H9 (cell line): ENCODE results near the gene SSX2IP. TPM values are rescaled to one million over a fixed set of nuclear protein-coding genes. Genes with fewer than 3 reads are reported as not detected.

Source experiments
- DNase-seq: peaks from one replicate; pipeline ENCODE4 v3.0.0-alpha.2; 2017
- H2AFZ ChIP-seq: one replicate; pipeline ENCODE4 v1.6.1; 2013; ENCODE audit warnings: mild to moderate bottlenecking, low read length, control low read depth, moderate library complexity
- H2AK5ac ChIP-seq: 2 replicates; pipeline ENCODE4 v1.6.1; 2013; ENCODE audit warnings: low read length, control low read depth, mixed read lengths; ENCODE audit not compliant: insufficient read length
- H2BK120ac ChIP-seq: one replicate; pipeline ENCODE4 v1.6.1; 2013; ENCODE audit warnings: low read depth, mild to moderate bottlenecking, low read length, control low read depth, inconsistent platforms; ENCODE audit not compliant: poor library complexity, severe bottlenecking
- H2BK12ac ChIP-seq: 2 replicates; pipeline ENCODE4 v1.6.1; 2013; ENCODE audit warnings: low read length, control low read depth, mixed read lengths, low read depth; ENCODE audit not compliant: insufficient read length
- H2BK15ac ChIP-seq: 2 replicates; pipeline ENCODE4 v1.6.1; 2013; ENCODE audit warnings: low read depth, low read length, control low read depth
- H2BK20ac ChIP-seq: one replicate; pipeline ENCODE4 v1.6.1; 2013; ENCODE audit warnings: low read depth, mild to moderate bottlenecking, low read length, control low read depth, inconsistent platforms; ENCODE audit not compliant: poor library complexity, severe bottlenecking
- H2BK5ac ChIP-seq: 2 replicates; pipeline ENCODE4 v1.6.1; 2013; ENCODE audit warnings: low read length, control low read depth, mixed read lengths; ENCODE audit not compliant: insufficient read length
- H3K14ac ChIP-seq: 2 replicates; pipeline ENCODE4 v1.6.1; 2013; ENCODE audit warnings: low read length, control low read depth; ENCODE audit not compliant: insufficient read depth
- H3K18ac ChIP-seq: 2 replicates; pipeline ENCODE4 v1.6.1; 2013; ENCODE audit warnings: low read depth, mild to moderate bottlenecking, mixed read lengths, low read length, control low read depth; ENCODE audit not compliant: insufficient read length
- H3K23ac ChIP-seq: 2 replicates; pipeline ENCODE4 v1.6.1; 2013; ENCODE audit warnings: low read length, control low read depth, mixed read lengths, low read depth; ENCODE audit not compliant: insufficient read length
- H3K23me2 ChIP-seq: 2 replicates; pipeline ENCODE4 v1.6.1; 2013; ENCODE audit warnings: low read depth, mild to moderate bottlenecking, mixed read lengths, low read length, control low read depth; ENCODE audit not compliant: insufficient read length, poor library complexity, severe bottlenecking
- H3K27ac ChIP-seq: 2 replicates; pipeline ENCODE4 v1.5.1; 2013; ENCODE audit warnings: low read length, control low read depth, mixed read lengths, low read depth; ENCODE audit not compliant: insufficient read length
- H3K27me3 ChIP-seq: 2 replicates; pipeline ENCODE4 v1.6.1; 2013; ENCODE audit warnings: low read length, control low read depth, inconsistent platforms; ENCODE audit not compliant: insufficient read depth
- H3K4ac ChIP-seq: 2 replicates; pipeline ENCODE4 v1.6.1; 2013; ENCODE audit warnings: low read depth, mild to moderate bottlenecking, control low read depth, inconsistent platforms, low read length, moderate library complexity
- H3K4me1 ChIP-seq: 2 replicates; pipeline ENCODE4 v1.6.1; 2013; ENCODE audit warnings: low read length, control low read depth, inconsistent platforms; ENCODE audit not compliant: insufficient read depth
- H3K4me2 ChIP-seq: 2 replicates; pipeline ENCODE4 v1.6.1; 2013; ENCODE audit warnings: low read length, control low read depth, mixed read lengths; ENCODE audit not compliant: insufficient read length, insufficient read depth
- H3K56ac ChIP-seq: 2 replicates; pipeline ENCODE4 v1.6.1; 2013; ENCODE audit warnings: low read depth, mild to moderate bottlenecking, mixed read lengths, low read length, control low read depth; ENCODE audit not compliant: insufficient read length
- H3K79me1 ChIP-seq: 2 replicates; pipeline ENCODE4 v1.6.1; 2013; ENCODE audit warnings: low read depth, mild to moderate bottlenecking, moderate library complexity, low read length, control low read depth, inconsistent platforms; ENCODE audit not compliant: insufficient read depth, poor library complexity, severe bottlenecking
- H3K79me2 ChIP-seq: 2 replicates; pipeline ENCODE4 v1.6.1; 2013; ENCODE audit warnings: low read length, control low read depth, inconsistent platforms; ENCODE audit not compliant: insufficient read depth
- H3K9ac ChIP-seq: 2 replicates; pipeline ENCODE4 v1.6.1; 2013; ENCODE audit warnings: low read length, control low read depth, mixed read lengths; ENCODE audit not compliant: insufficient read length; ENCODE audit errors: extremely low read depth
- H3K9me3 ChIP-seq: one replicate; pipeline ENCODE4 v1.6.1; 2013; ENCODE audit warnings: low read depth, low read length, inconsistent platforms; ENCODE audit not compliant: control insufficient read depth
- H3T11ph ChIP-seq: one replicate; pipeline ENCODE4 v1.6.1; 2013; ENCODE audit warnings: mild to moderate bottlenecking, low read length, control low read depth, inconsistent platforms
- H4K20me1 ChIP-seq: one replicate; pipeline ENCODE4 v1.6.1; 2013; ENCODE audit not compliant: control insufficient read depth, insufficient read length, insufficient read depth
- H4K5ac ChIP-seq: 2 replicates; pipeline ENCODE4 v1.6.1; 2013; ENCODE audit warnings: low read depth, mild to moderate bottlenecking, mixed read lengths, low read length, control low read depth; ENCODE audit not compliant: insufficient read length
- H4K8ac ChIP-seq: replicated peaks from 2 replicates; pipeline ENCODE4 v1.6.1; 2013; ENCODE audit warnings: low read length, control low read depth, mixed read lengths, low read depth; ENCODE audit not compliant: insufficient read length
- H4K91ac ChIP-seq: 2 replicates; pipeline ENCODE4 v1.6.1; 2013; ENCODE audit warnings: low read depth, mild to moderate bottlenecking, moderate library complexity, mixed read lengths, low read length, control low read depth; ENCODE audit not compliant: insufficient read length
- H3K27ac Mint-ChIP-seq, 3 experiments: 2 replicates in 2 of 3; 3 replicates in 1 of 3; pipeline ENCODE4 v1.8.0; 2020 to 2021; ENCODE audit warnings: mixed read lengths in 3 of 3, mild to moderate bottlenecking in 1 of 3, moderate library complexity in 1 of 3
- H3K27me3 Mint-ChIP-seq: 2 replicates; pipeline ENCODE4 v1.8.0; 2021; ENCODE audit warnings: low read depth, mild to moderate bottlenecking, moderate library complexity, mixed read lengths
- H3K36me3 Mint-ChIP-seq, 3 experiments: 2 replicates in 2 of 3; 3 replicates in 1 of 3; pipeline ENCODE4 v1.8.0; 2020 to 2021; ENCODE audit warnings: low read depth in 3 of 3, mixed read lengths in 3 of 3; ENCODE audit not compliant: insufficient read depth in 1 of 3
- H3K4me1 Mint-ChIP-seq, 2 experiments: 2 replicates each; pipeline ENCODE4 v1.8.0; 2020; ENCODE audit warnings: mixed read lengths in 2 of 2
- H3K4me3 Mint-ChIP-seq, 2 experiments: 2 replicates in 1 of 2; 3 replicates in 1 of 2; pipeline ENCODE4 v1.8.0; 2020 to 2021; ENCODE audit warnings: mild to moderate bottlenecking in 2 of 2, mixed read lengths in 2 of 2, moderate library complexity in 1 of 2
- H3K9me3 Mint-ChIP-seq, 2 experiments: 2 replicates in 1 of 2; 3 replicates in 1 of 2; pipeline ENCODE4 v1.8.0; 2020; ENCODE audit warnings: mild to moderate bottlenecking in 2 of 2, mixed read lengths in 2 of 2, moderate library complexity in 1 of 2
- CTCF ChIP-seq: fragments of 200-600 bp; sonication (generic); conservative IDR thresholded peaks from 3 replicates; pipeline ENCODE4 v1.8.0; 2021; ENCODE audit warnings: antibody characterized with exemption, mild to moderate bottlenecking
- WGBS: extraction: QIAGEN DNeasy Blood & Tissue Kit; methylation state at CpG from one replicate; pipeline ENCODE4 v1.1.7; 2013; ENCODE audit warnings: missing lambda C conversion rate, low lambda C conversion rate, mixed read lengths; ENCODE audit not compliant: insufficient read length; ENCODE audit errors: extremely low coverage; 5-methylcytosine and 5-hydroxymethylcytosine counted together
- total RNA-seq: library from RNA; stranded (reverse); gene quantifications from 2 replicates; pipeline ENCODE4 v1.2.1, GENCODE V29; 2021

Gene SSX2IP
- total RNA-seq, 1 experiment from 2014 or later = 19.6 TPM

GRCh38 chr1:84711869-84712268 is 21.6 kb upstream of the SSX2IP start:
- Mint-ChIP-seq H3K27ac (no peak overlapping the region), H3K4me3 (no peak overlapping the region), H3K36me3 (peaks cover 0 to 4% (median 0%) of the 10 kb centered on the region in 3 experiments; a peak in 1 of 7 replicates), H3K9me3 (no peaks in the 10 kb centered on the region; a peak in 2 of 5 replicates), H3K27me3 (no peaks in the 10 kb centered on the region), H3K4me1 (peaks cover 24 to 31% of the 10 kb centered on the region in 2 experiments)
- H2AK5ac ChIP-seq = no peak overlapping the region
- H4K8ac ChIP-seq = no peak overlapping the region
- no peak overlapping the region for H3K56ac ChIP-seq
- H3T11ph ChIP-seq = no peak overlapping the region
- no peaks in the 10 kb centered on the region for H3K27me3 ChIP-seq
- H2BK5ac ChIP-seq = no peak overlapping the region
- H4K5ac ChIP-seq = no peak overlapping the region
- no peak overlapping the region for H3K23ac ChIP-seq
- no peaks in the 10 kb centered on the region for H3K9me3 ChIP-seq
- no peak for DNase-seq
- no peak overlapping the region for H2AFZ ChIP-seq
- H4K91ac ChIP-seq = no peak overlapping the region
- no peak overlapping the region for H2BK20ac ChIP-seq
- H3K79me2 ChIP-seq = no peaks in the 10 kb centered on the region
- H3K14ac ChIP-seq = no peak overlapping the region
- no CpG with 5 or more reads among the region's 4 CpGs for WGBS
- H2BK120ac ChIP-seq = no peak overlapping the region
- no peak overlapping the region for H2BK15ac ChIP-seq
- H3K79me1 ChIP-seq = no peaks in the 10 kb centered on the region
- no peak for TF ChIP-seq CTCF
- H3K27ac ChIP-seq = no peak overlapping the region
- H2BK12ac ChIP-seq = no peak overlapping the region
- H3K4ac ChIP-seq = no peak overlapping the region
- H3K18ac ChIP-seq = no peak overlapping the region
- H3K4me2 ChIP-seq = no peak overlapping the region
- H3K9ac ChIP-seq = no peak overlapping the region
- no peaks in the 10 kb centered on the region; the same call in 1 of the 2 replicates for H3K4me1 ChIP-seq
- H3K23me2 ChIP-seq = no peaks in the 10 kb centered on the region
- H4K20me1 ChIP-seq = no peaks in the 10 kb centered on the region
